Measurements from ENCODE around the gene TUBA4A. TPM values are rescaled to one million over a fixed set of nuclear protein-coding genes. Genes with fewer than 3 reads are reported as not detected.

The TUBA4A gene
- total and polyA plus RNA-seq, 9 donors: 7.9 to 53.6 (median 16.5) TPM

- H3K27ac ChIP-seq: peak overlapping the region; percentile 72 to 85
- intact Hi-C loops (cut with DNase I): loop anchor here in 1 of 4 donors (10.0 kb wide), 1 partner anchor 49 kb away; no protein-coding TSS in a partner anchor
- peaks cover 21% of the 10 kb centered on the region for H3K4me1 ChIP-seq (ENCODE audit: insufficient read depth)
- DNase-seq: no peak
- H3K4me3 ChIP-seq: peak overlapping the region; percentile 82
- no peaks in the 10 kb centered on the region for H3K27me3 ChIP-seq
- TF ChIP-seq EP300 (IDR thresholded peaks at IDR 0.05) (no peak), POLR2A (IDR thresholded peaks at IDR 0.05) (no peak), CTCF (IDR thresholded peaks at IDR 0.05) (no peak)
- 8 to 17% (median 15%) methylated on average over 10 of the region's 10 CpGs for WGBS, 3 donors
- no peaks in the 10 kb centered on the region for H3K36me3 ChIP-seq
- no peaks in the 10 kb centered on the region for H3K9me3 ChIP-seq
Measured at GRCh38 chr2:219245899-219246230, 7.9 kb downstream of the TUBA4A start.

DNA sequence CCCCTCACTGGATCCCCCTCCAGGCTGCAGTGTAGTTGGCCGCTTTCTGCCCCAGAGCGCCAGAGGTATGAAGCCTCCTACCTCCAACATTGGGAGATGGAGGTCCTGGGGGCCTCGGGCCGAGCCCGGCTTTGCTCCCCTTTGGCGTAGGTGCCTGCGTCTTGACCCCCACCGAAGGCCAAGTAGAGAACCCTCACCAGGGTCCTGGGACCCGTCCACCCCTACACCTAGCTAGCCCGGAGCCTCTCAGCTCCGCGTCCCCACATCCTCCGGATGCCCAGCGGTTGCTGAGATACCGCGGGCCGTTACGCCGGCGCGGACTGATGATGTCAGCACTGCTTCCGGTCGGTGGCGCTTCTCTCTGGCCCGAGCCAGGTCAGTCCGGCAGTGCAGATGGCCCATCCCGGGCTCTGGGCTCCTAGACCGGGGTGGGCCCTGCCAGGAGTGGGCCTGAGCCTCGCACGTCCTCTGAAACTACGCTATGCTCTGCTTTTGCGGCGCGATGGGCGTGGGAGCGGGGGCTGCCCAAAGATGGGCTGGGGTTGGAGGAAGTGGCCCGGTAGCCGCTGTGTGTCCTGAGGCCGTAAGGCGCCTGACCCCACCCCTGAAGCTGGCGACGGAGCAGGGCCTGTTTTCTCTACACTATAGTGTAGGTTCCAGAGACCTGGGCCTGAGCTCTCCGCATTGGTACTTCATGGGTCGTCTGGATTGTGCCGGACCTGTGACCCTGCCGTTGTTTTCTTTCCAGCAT lies 8.4 kb downstream of the TUBA4A start, which contains the start of the genes GLB1L and STK16:
Gene GLB1L, minus strand, starts transcription at position 297 of the 751 bp plus-strand sequence. CDS start 1,871 bp downstream, outside the sequence.
Gene STK16, plus strand, starts transcription at position 332 of the 751 bp plus-strand sequence. CDS start 521 bp downstream, outside the sequence.
- intact Hi-C loops (cut with DNase I): loop anchor here in 1 of 4 donors (10.0 kb wide), 1 partner anchor 49 kb away; no protein-coding TSS in a partner anchor
- Histone ChIP-seq H3K27ac (peak within 1 kb of the TSS; percentile 72 to 85), H3K4me3 (peak within 1 kb of the TSS; percentile 82), H3K9me3 (no peaks in the 10 kb centered on the region), H3K4me1 (ENCODE audit: insufficient read depth) (peaks cover 18% of the 10 kb centered on the region), H3K36me3 (no peaks in the 10 kb centered on the region), H3K27me3 (no peaks in the 10 kb centered on the region)
- WGBS, 3 donors: 0 to 1% (median 0%) methylated on average over 45 to 46 of the region's 46 CpGs
- TF ChIP-seq CTCF (IDR thresholded peaks at IDR 0.05): no peak
- TF ChIP-seq POLR2A (IDR thresholded peaks at IDR 0.05): peak; percentile 92
- TF ChIP-seq EP300 (IDR thresholded peaks at IDR 0.05): no peak
- peak; percentile 92 to 98 (median 96) for DNase-seq

DNA sequence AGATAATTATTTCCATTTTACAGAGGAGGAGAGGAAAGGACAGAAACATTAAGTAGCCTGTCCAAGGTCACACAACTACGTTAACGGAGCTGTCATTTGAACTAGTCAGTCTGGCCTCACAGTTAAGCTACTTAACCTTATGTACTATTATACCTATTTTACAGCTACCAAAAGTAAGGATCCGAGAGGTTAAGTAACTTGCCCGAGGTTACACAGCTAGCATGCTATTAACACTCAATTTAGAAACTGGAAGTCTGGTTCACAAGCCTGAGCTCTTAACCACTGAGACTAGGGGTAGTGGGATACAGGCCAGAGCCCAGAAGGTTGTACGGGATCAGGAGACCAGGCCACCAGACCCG lies 8.9 kb downstream of the TUBA4A start:
- DNase-seq: no peak
- no peaks in the 10 kb centered on the region for H3K36me3 ChIP-seq
- peak overlapping the region; percentile 82 for H3K4me3 ChIP-seq
- H3K9me3 ChIP-seq: no peaks in the 10 kb centered on the region
- TF ChIP-seq EP300 (IDR thresholded peaks at IDR 0.05) (no peak), CTCF (IDR thresholded peaks at IDR 0.05) (no peak), POLR2A (IDR thresholded peaks at IDR 0.05) (no peak)
- WGBS, 3 donors: 15 to 27% (median 16%) methylated on average over 6 of the region's 6 CpGs
- H3K27ac ChIP-seq: peak overlapping the region; percentile 72 to 85
- no peaks in the 10 kb centered on the region for H3K27me3 ChIP-seq
- intact Hi-C loops (cut with DNase I): loop anchor here in 1 of 4 donors (10.0 kb wide), 1 partner anchor 50 kb away; no protein-coding TSS in a partner anchor
- H3K4me1 ChIP-seq (ENCODE audit: insufficient read depth): peaks cover 14% of the 10 kb centered on the region

DNA sequence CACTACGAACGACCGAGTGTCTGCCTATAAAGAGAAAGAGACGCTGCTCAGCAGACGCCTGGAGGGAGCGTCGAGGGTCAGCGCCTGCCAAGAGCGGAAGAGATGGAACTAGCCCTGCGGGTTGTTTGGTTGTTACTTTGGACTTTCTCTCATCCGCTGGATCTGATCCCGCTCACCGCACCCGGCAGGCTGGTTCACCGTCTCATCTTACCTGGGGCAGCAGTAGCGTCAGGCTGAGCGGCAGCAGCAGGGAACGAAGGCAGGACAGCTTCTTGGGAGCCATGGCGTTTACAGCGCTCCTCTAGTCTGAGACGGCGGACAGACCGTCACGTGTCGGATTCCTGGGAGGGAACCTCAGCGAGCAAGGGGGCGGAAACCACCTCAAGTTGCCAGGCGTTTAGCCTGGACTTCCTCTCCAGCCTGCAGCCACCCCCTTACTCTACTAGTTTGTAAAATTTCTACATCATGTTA lies 10.4 kb downstream of the TUBA4A start:
- intact Hi-C loops (cut with DNase I): loop anchor here in 1 of 4 donors (10.0 kb wide), 1 partner anchor 51 kb away; no protein-coding TSS in a partner anchor
- WGBS, 3 donors: 29 to 48% (median 36%) methylated on average over 28 of the region's 28 CpGs
- H3K4me1 ChIP-seq (ENCODE audit: insufficient read depth): peaks cover 8% of the 10 kb centered on the region
- DNase-seq: peak in 3 of 5 donors; percentile 53 to 58 (median 58)
- H3K4me3 ChIP-seq: peak overlapping the region; percentile 11
- H3K27ac ChIP-seq: no peak overlapping the region
- no peaks in the 10 kb centered on the region for H3K36me3 ChIP-seq
- TF ChIP-seq CTCF (IDR thresholded peaks at IDR 0.05): no peak
- TF ChIP-seq EP300 (IDR thresholded peaks at IDR 0.05): no peak
- TF ChIP-seq POLR2A (IDR thresholded peaks at IDR 0.05): no peak
- H3K27me3 ChIP-seq: no peaks in the 10 kb centered on the region
- H3K9me3 ChIP-seq: no peaks in the 10 kb centered on the region
